IMR-90 (cell line): Measurements from ENCODE around the gene DCUN1D4.

ENCODE experiments used
- BHLHE40 ChIP-seq: fragments of 150-350 bp; IDR thresholded peaks from 2 replicates; pipeline ENCODE4 v1.6.1; 2016; ENCODE audit warnings: mild to moderate bottlenecking, low read depth, low read length
- CEBPB ChIP-seq: IDR thresholded peaks from 2 replicates; pipeline ENCODE4 v1.6.1; 2012; ENCODE audit warnings: low read depth, low read length, improper control_type of control experiment
- FOS ChIP-seq: fragments of 150-350 bp; IDR thresholded peaks from 2 replicates; pipeline ENCODE4 v1.6.1; 2016; ENCODE audit warnings: low read depth, low read length
- MAFK ChIP-seq: IDR thresholded peaks from 2 replicates; pipeline ENCODE4 v1.6.1; 2012; ENCODE audit warnings: low read depth, low read length, improper control_type of control experiment
- MAZ ChIP-seq: IDR thresholded peaks from 2 replicates; pipeline ENCODE4 v1.6.1; 2012; ENCODE audit warnings: low read depth, mild to moderate bottlenecking, low read length, improper control_type of control experiment, moderate library complexity, borderline replicate concordance
- NFE2L2 ChIP-seq: fragments of 150-350 bp; IDR thresholded peaks from 2 replicates; pipeline ENCODE4 v1.6.1; 2016; ENCODE audit warnings: low read depth, mild to moderate bottlenecking, low read length
- POLR2A ChIP-seq: IDR thresholded peaks from 2 replicates; pipeline ENCODE4 v1.6.1; 2012; ENCODE audit warnings: mild to moderate bottlenecking, low read depth, low read length
- RAD21 ChIP-seq: IDR thresholded peaks from 2 replicates; pipeline ENCODE4 v1.6.1; 2012; ENCODE audit warnings: low read length, improper control_type of control experiment
- RCOR1 ChIP-seq: IDR thresholded peaks from 2 replicates; pipeline ENCODE4 v1.6.1; 2012; ENCODE audit warnings: mild to moderate bottlenecking, low read length, improper control_type of control experiment; ENCODE audit not compliant: insufficient replicate concordance
- RFX5 ChIP-seq: IDR thresholded peaks from 2 replicates; pipeline ENCODE4 v1.8.0; 2012; ENCODE audit warnings: low read depth, mild to moderate bottlenecking, low read length, moderate library complexity
- SMC3 ChIP-seq: fragments of 150-350 bp; IDR thresholded peaks from 2 replicates; pipeline ENCODE4 v1.6.1; 2016; ENCODE audit warnings: low read depth, mild to moderate bottlenecking, antibody characterized with exemption, low read length, moderate library complexity
- TF ChIP-seq, protein P1 (sequence below): conservative IDR thresholded peaks from 2 replicates; pipeline ENCODE4 v1.5.1; 2012; ENCODE audit warnings: mild to moderate bottlenecking, low read depth, low read length, improper control_type of control experiment
- TF ChIP-seq, protein P2 (sequence below): fragments of 150-350 bp; IDR thresholded peaks from 2 replicates; pipeline ENCODE4 v1.6.1; 2017; ENCODE audit warnings: mild to moderate bottlenecking, antibody characterized with exemption, low read length, low read depth

GRCh38 chr4:51878431-51878830 lies 35.5 kb downstream of the DCUN1D4 start:
- no peak for TF ChIP-seq RAD21
- no peak for TF ChIP-seq BHLHE40
- no peak for TF ChIP-seq RFX5
- TF ChIP-seq, protein P1, sequence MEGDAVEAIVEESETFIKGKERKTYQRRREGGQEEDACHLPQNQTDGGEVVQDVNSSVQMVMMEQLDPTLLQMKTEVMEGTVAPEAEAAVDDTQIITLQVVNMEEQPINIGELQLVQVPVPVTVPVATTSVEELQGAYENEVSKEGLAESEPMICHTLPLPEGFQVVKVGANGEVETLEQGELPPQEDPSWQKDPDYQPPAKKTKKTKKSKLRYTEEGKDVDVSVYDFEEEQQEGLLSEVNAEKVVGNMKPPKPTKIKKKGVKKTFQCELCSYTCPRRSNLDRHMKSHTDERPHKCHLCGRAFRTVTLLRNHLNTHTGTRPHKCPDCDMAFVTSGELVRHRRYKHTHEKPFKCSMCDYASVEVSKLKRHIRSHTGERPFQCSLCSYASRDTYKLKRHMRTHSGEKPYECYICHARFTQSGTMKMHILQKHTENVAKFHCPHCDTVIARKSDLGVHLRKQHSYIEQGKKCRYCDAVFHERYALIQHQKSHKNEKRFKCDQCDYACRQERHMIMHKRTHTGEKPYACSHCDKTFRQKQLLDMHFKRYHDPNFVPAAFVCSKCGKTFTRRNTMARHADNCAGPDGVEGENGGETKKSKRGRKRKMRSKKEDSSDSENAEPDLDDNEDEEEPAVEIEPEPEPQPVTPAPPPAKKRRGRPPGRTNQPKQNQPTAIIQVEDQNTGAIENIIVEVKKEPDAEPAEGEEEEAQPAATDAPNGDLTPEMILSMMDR = no peak
- no peak for TF ChIP-seq NFE2L2
- no peak for TF ChIP-seq POLR2A
- TF ChIP-seq CEBPB = no peak
- TF ChIP-seq SMC3 = no peak
- no peak for TF ChIP-seq RCOR1
- no peak for TF ChIP-seq MAFK
- TF ChIP-seq FOS = no peak
- TF ChIP-seq, protein P2, sequence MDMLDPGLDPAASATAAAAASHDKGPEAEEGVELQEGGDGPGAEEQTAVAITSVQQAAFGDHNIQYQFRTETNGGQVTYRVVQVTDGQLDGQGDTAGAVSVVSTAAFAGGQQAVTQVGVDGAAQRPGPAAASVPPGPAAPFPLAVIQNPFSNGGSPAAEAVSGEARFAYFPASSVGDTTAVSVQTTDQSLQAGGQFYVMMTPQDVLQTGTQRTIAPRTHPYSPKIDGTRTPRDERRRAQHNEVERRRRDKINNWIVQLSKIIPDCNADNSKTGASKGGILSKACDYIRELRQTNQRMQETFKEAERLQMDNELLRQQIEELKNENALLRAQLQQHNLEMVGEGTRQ = no peak
- no peak for TF ChIP-seq MAZ
